Duodenal mucosa (tissue), 2 donors: ENCODE measurements around the gene ROCK2.
A peak's percentile ranks its signal among the peaks of the same experiment; 100 is the strongest.

Experiments
- H3K27ac ChIP-seq: one replicate; pipeline ENCODE4 v1.7.0; 2013; ENCODE audit warnings: low read depth, low read length
- H3K27me3 ChIP-seq, 2 donors: one replicate each; pipeline ENCODE4 v1.7.0; 2013; ENCODE audit warnings: low read length in 2 of 2, control low read depth in 1 of 2; ENCODE audit not compliant: insufficient read depth in 2 of 2, control insufficient read depth in 1 of 2
- H3K36me3 ChIP-seq, 2 donors: one replicate each; pipeline ENCODE4 v1.7.0; 2013; ENCODE audit warnings: low read length in 2 of 2, control low read depth in 1 of 2; ENCODE audit not compliant: insufficient read depth in 2 of 2, control insufficient read depth in 1 of 2
- H3K4me1 ChIP-seq, 2 donors: one replicate each; pipeline ENCODE4 v1.7.0; 2013; ENCODE audit warnings: low read length in 2 of 2, control low read depth in 1 of 2; ENCODE audit not compliant: insufficient read depth in 2 of 2, control insufficient read depth in 1 of 2
- H3K4me3 ChIP-seq, 2 donors: one replicate each; pipeline ENCODE4 v1.7.0; 2013; ENCODE audit warnings: low read length in 2 of 2, low read depth in 1 of 2
- H3K9ac ChIP-seq, 2 donors: one replicate each; pipeline ENCODE4 v1.7.0; 2013; ENCODE audit warnings: low read length in 2 of 2, low read depth in 1 of 2
- H3K9me3 ChIP-seq, 2 donors: one replicate each; pipeline ENCODE4 v1.7.0; 2013; ENCODE audit warnings: low read length in 2 of 2, control low read depth in 1 of 2; ENCODE audit not compliant: control insufficient read depth in 1 of 2

ROCK2 gene

GRCh38 chr2:11385216-11385615 lies 40.8 kb upstream of the ROCK2 start:
- Histone ChIP-seq H3K4me3 (no peak overlapping the region), H3K9ac (no peak overlapping the region), H3K4me1 (peaks cover 38 to 52% of the 10 kb centered on the region in 2 donors), H3K36me3 (no peaks in the 10 kb centered on the region), H3K27ac (no peak overlapping the region), H3K9me3 (no peaks in the 10 kb centered on the region), H3K27me3 (no peaks in the 10 kb centered on the region)

GRCh38 chr2:11379558-11379957 lies 35.1 kb upstream of the ROCK2 start:
- H3K4me1 ChIP-seq, result peaks cover 29 to 30% of the 10 kb centered on the region in 2 donors
- H3K36me3 ChIP-seq, result no peaks in the 10 kb centered on the region
- H3K27ac ChIP-seq, result no peak overlapping the region
- no peak overlapping the region for H3K9ac ChIP-seq
- no peaks in the 10 kb centered on the region for H3K27me3 ChIP-seq
- H3K4me3 ChIP-seq, result no peak overlapping the region
- H3K9me3 ChIP-seq, result no peaks in the 10 kb centered on the region

GRCh38 chr2:11377928-11378545 lies 33.6 kb upstream of the ROCK2 start:
- Histone ChIP-seq H3K9ac (peak overlapping the region; percentile 26), H3K27ac (peak overlapping the region; percentile 13), H3K36me3 (no peaks in the 10 kb centered on the region), H3K4me1 (peaks cover 34 to 42% of the 10 kb centered on the region in 2 donors), H3K27me3 (no peaks in the 10 kb centered on the region), H3K9me3 (no peaks in the 10 kb centered on the region), H3K4me3 (peak overlapping the region; percentile 40 to 62)

- H3K4me3 ChIP-seq, result no peak overlapping the region
- H3K9me3 ChIP-seq, result no peaks in the 10 kb centered on the region
- peaks cover 45 to 60% of the 10 kb centered on the region in 2 donors for H3K4me1 ChIP-seq
- H3K9ac ChIP-seq, result no peak overlapping the region
- no peaks in the 10 kb centered on the region for H3K36me3 ChIP-seq
- peak overlapping the region; percentile 26 for H3K27ac ChIP-seq
- H3K27me3 ChIP-seq, result no peaks in the 10 kb centered on the region
Observed at GRCh38 chr2:11376071-11376470, 31.6 kb upstream of the ROCK2 start.

GRCh38 chr2:11375689-11376027 lies 31.2 kb upstream of the ROCK2 start:
- no peaks in the 10 kb centered on the region for H3K9me3 ChIP-seq
- H3K27me3 ChIP-seq, result no peaks in the 10 kb centered on the region
- H3K27ac ChIP-seq, result peak overlapping the region; percentile 26
- no peaks in the 10 kb centered on the region for H3K36me3 ChIP-seq
- H3K9ac ChIP-seq, result no peak overlapping the region
- no peak overlapping the region for H3K4me3 ChIP-seq
- peaks cover 49 to 63% of the 10 kb centered on the region in 2 donors for H3K4me1 ChIP-seq

- H3K9me3 ChIP-seq, result no peaks in the 10 kb centered on the region
- H3K27ac ChIP-seq, result peak overlapping the region; percentile 62
- peaks cover 50 to 63% of the 10 kb centered on the region in 2 donors for H3K4me1 ChIP-seq
- H3K9ac ChIP-seq, result peak overlapping the region in 1 of 2 donors; percentile 16
- no peaks in the 10 kb centered on the region for H3K36me3 ChIP-seq
- H3K4me3 ChIP-seq, result peak overlapping the region; percentile 32 to 48
- H3K27me3 ChIP-seq, result no peaks in the 10 kb centered on the region
Observed at GRCh38 chr2:11375025-11375688, 30.7 kb upstream of the ROCK2 start.

GRCh38 chr2:11373096-11373495 lies 28.7 kb upstream of the ROCK2 start:
- Histone ChIP-seq H3K27me3 (no peaks in the 10 kb centered on the region), H3K9ac (no peak overlapping the region), H3K27ac (no peak overlapping the region), H3K9me3 (no peaks in the 10 kb centered on the region), H3K4me3 (no peak overlapping the region), H3K4me1 (peaks cover 46 to 58% of the 10 kb centered on the region in 2 donors), H3K36me3 (no peaks in the 10 kb centered on the region)

GRCh38 chr2:11371092-11371937 lies 26.9 kb upstream of the ROCK2 start:
- Histone ChIP-seq H3K4me3 (peak overlapping the region; percentile 17 to 19), H3K27me3 (no peaks in the 10 kb centered on the region), H3K9ac (peak overlapping the region in 1 of 2 donors; percentile 13), H3K9me3 (no peaks in the 10 kb centered on the region), H3K4me1 (peaks cover 52 to 61% of the 10 kb centered on the region in 2 donors), H3K27ac (no peak overlapping the region), H3K36me3 (no peaks in the 10 kb centered on the region)

GRCh38 chr2:11370377-11371091 lies 26.1 kb upstream of the ROCK2 start:
- Histone ChIP-seq H3K9ac (no peak overlapping the region), H3K36me3 (no peaks in the 10 kb centered on the region), H3K4me3 (no peak overlapping the region), H3K27ac (no peak overlapping the region), H3K9me3 (no peaks in the 10 kb centered on the region), H3K27me3 (no peaks in the 10 kb centered on the region), H3K4me1 (peaks cover 48 to 56% of the 10 kb centered on the region in 2 donors)
